ENCODE measurements around the gene SMYD3. TPM values are rescaled to one million over a fixed set of nuclear protein-coding genes. Genes with fewer than 3 reads are reported as not detected.

The SMYD3 gene
- total RNA-seq, 1 experiment from 2014 or later: 17.4 TPM

- no TSS peak for BruUV-seq (replicated peaks)
- Histone ChIP-seq H3K4me1 (ENCODE audit: control insufficient read depth, insufficient read depth, low read length) (peaks cover 6% of the 10 kb centered on the region; the same call in 1 of the 2 replicates), H3K4me3 (ENCODE audit: low read depth in 2 of 2, low read length in 2 of 2) (no peak overlapping the region), H3K27me3 (ENCODE audit: control insufficient read depth, insufficient read depth, low read length) (no peaks in the 10 kb centered on the region), H3K27ac (ENCODE audit: low read length) (no peak overlapping the region), H3K36me3 (ENCODE audit: control insufficient read depth, insufficient read depth, low read length) (peaks cover 4% of the 10 kb centered on the region; the same call in 1 of the 2 replicates), H3K9me3 (ENCODE audit: control insufficient read depth, insufficient read depth, low read depth, low read length) (no peaks in the 10 kb centered on the region)
- TF ChIP-seq, protein P1, sequence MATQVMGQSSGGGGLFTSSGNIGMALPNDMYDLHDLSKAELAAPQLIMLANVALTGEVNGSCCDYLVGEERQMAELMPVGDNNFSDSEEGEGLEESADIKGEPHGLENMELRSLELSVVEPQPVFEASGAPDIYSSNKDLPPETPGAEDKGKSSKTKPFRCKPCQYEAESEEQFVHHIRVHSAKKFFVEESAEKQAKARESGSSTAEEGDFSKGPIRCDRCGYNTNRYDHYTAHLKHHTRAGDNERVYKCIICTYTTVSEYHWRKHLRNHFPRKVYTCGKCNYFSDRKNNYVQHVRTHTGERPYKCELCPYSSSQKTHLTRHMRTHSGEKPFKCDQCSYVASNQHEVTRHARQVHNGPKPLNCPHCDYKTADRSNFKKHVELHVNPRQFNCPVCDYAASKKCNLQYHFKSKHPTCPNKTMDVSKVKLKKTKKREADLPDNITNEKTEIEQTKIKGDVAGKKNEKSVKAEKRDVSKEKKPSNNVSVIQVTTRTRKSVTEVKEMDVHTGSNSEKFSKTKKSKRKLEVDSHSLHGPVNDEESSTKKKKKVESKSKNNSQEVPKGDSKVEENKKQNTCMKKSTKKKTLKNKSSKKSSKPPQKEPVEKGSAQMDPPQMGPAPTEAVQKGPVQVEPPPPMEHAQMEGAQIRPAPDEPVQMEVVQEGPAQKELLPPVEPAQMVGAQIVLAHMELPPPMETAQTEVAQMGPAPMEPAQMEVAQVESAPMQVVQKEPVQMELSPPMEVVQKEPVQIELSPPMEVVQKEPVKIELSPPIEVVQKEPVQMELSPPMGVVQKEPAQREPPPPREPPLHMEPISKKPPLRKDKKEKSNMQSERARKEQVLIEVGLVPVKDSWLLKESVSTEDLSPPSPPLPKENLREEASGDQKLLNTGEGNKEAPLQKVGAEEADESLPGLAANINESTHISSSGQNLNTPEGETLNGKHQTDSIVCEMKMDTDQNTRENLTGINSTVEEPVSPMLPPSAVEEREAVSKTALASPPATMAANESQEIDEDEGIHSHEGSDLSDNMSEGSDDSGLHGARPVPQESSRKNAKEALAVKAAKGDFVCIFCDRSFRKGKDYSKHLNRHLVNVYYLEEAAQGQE (IDR thresholded peaks at IDR 0.05; ENCODE audit: insufficient read depth in 1 of 2, low read depth in 2 of 2, low read length in 1 of 2): no peak
- TF ChIP-seq, protein P2, sequence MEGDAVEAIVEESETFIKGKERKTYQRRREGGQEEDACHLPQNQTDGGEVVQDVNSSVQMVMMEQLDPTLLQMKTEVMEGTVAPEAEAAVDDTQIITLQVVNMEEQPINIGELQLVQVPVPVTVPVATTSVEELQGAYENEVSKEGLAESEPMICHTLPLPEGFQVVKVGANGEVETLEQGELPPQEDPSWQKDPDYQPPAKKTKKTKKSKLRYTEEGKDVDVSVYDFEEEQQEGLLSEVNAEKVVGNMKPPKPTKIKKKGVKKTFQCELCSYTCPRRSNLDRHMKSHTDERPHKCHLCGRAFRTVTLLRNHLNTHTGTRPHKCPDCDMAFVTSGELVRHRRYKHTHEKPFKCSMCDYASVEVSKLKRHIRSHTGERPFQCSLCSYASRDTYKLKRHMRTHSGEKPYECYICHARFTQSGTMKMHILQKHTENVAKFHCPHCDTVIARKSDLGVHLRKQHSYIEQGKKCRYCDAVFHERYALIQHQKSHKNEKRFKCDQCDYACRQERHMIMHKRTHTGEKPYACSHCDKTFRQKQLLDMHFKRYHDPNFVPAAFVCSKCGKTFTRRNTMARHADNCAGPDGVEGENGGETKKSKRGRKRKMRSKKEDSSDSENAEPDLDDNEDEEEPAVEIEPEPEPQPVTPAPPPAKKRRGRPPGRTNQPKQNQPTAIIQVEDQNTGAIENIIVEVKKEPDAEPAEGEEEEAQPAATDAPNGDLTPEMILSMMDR (IDR thresholded peaks at IDR 0.05): no peak
- TF ChIP-seq POLR2AphosphoS5 (IDR thresholded peaks at IDR 0.05; ENCODE audit: low read depth, low read length): no peak
- TF ChIP-seq TCF7L2 (IDR thresholded peaks at IDR 0.05; ENCODE audit: low read depth, low read length): no peak
- no peak for TF ChIP-seq SIN3A (IDR thresholded peaks at IDR 0.05; ENCODE audit: borderline replicate concordance, insufficient read depth, low read depth, low read length)
- no peak for DNase-seq (ENCODE audit: low read depth, low spot score)
- ChIA-PET CTCF (no interaction called here), POLR2A (no interaction called here)
- in situ Hi-C loops (cut with HindIII; ENCODE audit: low pct_unique_long_range_greater_than_20kb, low sequenced_read_pairs) (no loop called here), intact Hi-C loops (cut with micrococcal nuclease; ENCODE audit: unreplicated experiment) (no loop called here)
- no peak for ATAC-seq
Observed at GRCh38 chr1:246508897-246509688, 2.0 kb upstream of the SMYD3 start.

GRCh38 chr1:246506367-246506673 lies 759 bp downstream of the SMYD3 start:
- Histone ChIP-seq H3K27me3 (ENCODE audit: control insufficient read depth, insufficient read depth, low read length) (no peaks in the 10 kb centered on the region), H3K9me3 (ENCODE audit: control insufficient read depth, insufficient read depth, low read depth, low read length) (no peaks in the 10 kb centered on the region), H3K4me1 (ENCODE audit: control insufficient read depth, insufficient read depth, low read length) (peaks cover 6% of the 10 kb centered on the region), H3K36me3 (ENCODE audit: control insufficient read depth, insufficient read depth, low read length) (peaks cover 4% of the 10 kb centered on the region; the same call in 1 of the 2 replicates), H3K4me3 (ENCODE audit: low read depth in 2 of 2, low read length in 2 of 2) (peak overlapping the region; percentile 68 to 77), H3K27ac (ENCODE audit: low read length) (peak overlapping the region; percentile 54)
- in situ Hi-C loops (cut with HindIII; ENCODE audit: low pct_unique_long_range_greater_than_20kb, low sequenced_read_pairs) (no loop called here), intact Hi-C loops (cut with micrococcal nuclease; ENCODE audit: unreplicated experiment) (no loop called here)
- BruUV-seq (replicated peaks): no TSS peak
- DNase-seq (ENCODE audit: low read depth, low spot score): no peak
- 0 out of 2 replicates have a peak, but pooled peaks have one; percentile 8 for ATAC-seq
- CTCF ChIA-PET: no interaction called here
- no peak for TF ChIP-seq POLR2AphosphoS5 (IDR thresholded peaks at IDR 0.05; ENCODE audit: low read depth, low read length)
- TF ChIP-seq, protein P2 (IDR thresholded peaks at IDR 0.05): no peak
- no peak for TF ChIP-seq TCF7L2 (IDR thresholded peaks at IDR 0.05; ENCODE audit: low read depth, low read length)
- TF ChIP-seq, protein P1 (IDR thresholded peaks at IDR 0.05; ENCODE audit: insufficient read depth in 1 of 2, low read depth in 2 of 2, low read length in 1 of 2): no peak
- TF ChIP-seq SIN3A (IDR thresholded peaks at IDR 0.05; ENCODE audit: borderline replicate concordance, insufficient read depth, low read depth, low read length): no peak
- POLR2A ChIA-PET: interaction anchor here (0.5 to 0.7 kb wide), 2 partner anchors 8 to 12 kb away, joined by 3 read pairs; no protein-coding TSS in a partner anchor

Measured in Panc1 (cell line).